Lower leg skin (tissue), 3 donors: Measurements from ENCODE around the gene NRG3.

Source experiments
- CTCF ChIP-seq, 3 donors: fragments of 450-650 bp; IDR thresholded peaks; one replicate each; pipeline ENCODE4 v1.5.1; 2016; ENCODE audit warnings: antibody characterized with exemption in 3 of 3, mild to moderate bottlenecking in 3 of 3, moderate library complexity in 2 of 3
- POLR2A ChIP-seq, 2 donors: fragments of 450-650 bp; IDR thresholded peaks; one replicate each; pipeline ENCODE4 v1.6.1; 2016 to 2017; ENCODE audit warnings: antibody characterized with exemption in 2 of 2, mild to moderate bottlenecking in 1 of 2, moderate library complexity in 1 of 2

- TF ChIP-seq CTCF (IDR thresholded peaks at IDR 0.05) (no peak), POLR2A (IDR thresholded peaks at IDR 0.05) (no peak)
These were observed 2.7 kb upstream of the NRG3 start for GRCh38 chr10:81872206-81872862.
